SK-N-SH (cell line): Measurements from ENCODE around the gene PNMA6E. TPM values are rescaled to one million over a fixed set of nuclear protein-coding genes. Genes with fewer than 3 reads are reported as not detected.

Source experiments
- CHD2 ChIP-seq: fragments of 150-350 bp; IDR thresholded peaks from 2 replicates; pipeline ENCODE4 v1.6.1; 2018; ENCODE audit warnings: low read length; ENCODE audit not compliant: partially characterized antibody
- EZH2phosphoT487 ChIP-seq: fragments of 200-600 bp; sonication (generic); IDR thresholded peaks from 2 replicates; pipeline ENCODE4 v1.6.1; 2017; ENCODE audit warnings: low read depth, mixed run types, mild to moderate bottlenecking, antibody characterized with exemption, moderate library complexity, borderline replicate concordance
- GABPA ChIP-seq: IDR thresholded peaks from 2 replicates; pipeline ENCODE4 v1.4.0; 2012; ENCODE audit warnings: low read depth, mild to moderate bottlenecking
- RAD21 ChIP-seq: IDR thresholded peaks from 2 replicates; pipeline ENCODE4 v1.6.1; 2012; ENCODE audit warnings: mild to moderate bottlenecking, low read length
- RCOR1 ChIP-seq: fragments of 150-350 bp; IDR thresholded peaks from 2 replicates; pipeline ENCODE4 v1.6.1; 2017; ENCODE audit warnings: antibody characterized with exemption, low read length
- RFX5 ChIP-seq: IDR thresholded peaks from 2 replicates; pipeline ENCODE4 v1.6.1; 2012; ENCODE audit warnings: mild to moderate bottlenecking, improper control_type of control experiment, low read length
- TAF1 ChIP-seq: IDR thresholded peaks from 2 replicates; pipeline ENCODE4 v1.6.1; 2012; ENCODE audit warnings: low read depth, mild to moderate bottlenecking, low read length, moderate library complexity, borderline replicate concordance
- TCF12 ChIP-seq: IDR thresholded peaks from 2 replicates; pipeline ENCODE4 v1.4.0; 2012
- YY1 ChIP-seq: IDR thresholded peaks from 2 replicates; pipeline ENCODE4 v1.4.0; 2012; ENCODE audit warnings: low read depth, mild to moderate bottlenecking
- polyA plus RNA-seq, 3 experiments: library from polyadenylated mRNA; depleted of rRNA; stranded (reverse); fragments of >200 nt; gene quantifications; 2 replicates each; pipeline ENCODE4 v1.2.3, GENCODE V29; 2012
- small RNA-seq, 7 experiments: library from RNA; depleted of rRNA; stranded (forward); fragments of <200 nt; gene quantifications; one replicate each; pipeline ENCODE3, GENCODE V24; 2012
- TF ChIP-seq, protein P1 (sequence below): IDR thresholded peaks from 2 replicates; pipeline ENCODE4 v1.6.1; 2012; ENCODE audit warnings: mild to moderate bottlenecking, low read depth, low read length, moderate library complexity
- TF ChIP-seq, protein P2 (sequence below): IDR thresholded peaks from 2 replicates; pipeline ENCODE4; 2012
- TF ChIP-seq, protein P3 (sequence below): IDR thresholded peaks from 2 replicates; pipeline ENCODE4 v1.4.0; 2012; ENCODE audit warnings: low read depth

The PNMA6E gene
- polyA plus RNA-seq, 1 of the 3 experiments (the other 2 are of a cell fraction): not detected

DNA sequence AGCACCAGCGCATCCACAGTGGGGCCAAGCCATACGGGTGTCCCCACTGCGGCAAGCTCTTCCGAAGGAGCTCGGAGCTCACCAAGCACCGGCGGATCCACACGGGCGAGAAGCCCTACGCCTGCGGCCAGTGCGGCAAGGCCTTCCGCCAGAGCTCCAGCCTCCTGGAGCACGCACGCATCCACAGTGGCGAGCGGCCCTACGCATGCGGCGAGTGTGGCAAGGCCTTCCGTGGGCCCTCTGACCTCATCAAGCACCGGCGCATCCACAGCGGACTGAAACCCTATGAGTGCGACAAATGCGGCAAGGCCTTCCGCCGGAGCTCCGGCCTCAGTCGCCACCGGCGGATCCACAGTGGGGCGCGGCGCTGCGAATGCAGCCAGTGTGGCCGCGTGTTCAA lies 53.6 kb downstream of the PNMA6E start (continued):
- TF ChIP-seq, protein P1, sequence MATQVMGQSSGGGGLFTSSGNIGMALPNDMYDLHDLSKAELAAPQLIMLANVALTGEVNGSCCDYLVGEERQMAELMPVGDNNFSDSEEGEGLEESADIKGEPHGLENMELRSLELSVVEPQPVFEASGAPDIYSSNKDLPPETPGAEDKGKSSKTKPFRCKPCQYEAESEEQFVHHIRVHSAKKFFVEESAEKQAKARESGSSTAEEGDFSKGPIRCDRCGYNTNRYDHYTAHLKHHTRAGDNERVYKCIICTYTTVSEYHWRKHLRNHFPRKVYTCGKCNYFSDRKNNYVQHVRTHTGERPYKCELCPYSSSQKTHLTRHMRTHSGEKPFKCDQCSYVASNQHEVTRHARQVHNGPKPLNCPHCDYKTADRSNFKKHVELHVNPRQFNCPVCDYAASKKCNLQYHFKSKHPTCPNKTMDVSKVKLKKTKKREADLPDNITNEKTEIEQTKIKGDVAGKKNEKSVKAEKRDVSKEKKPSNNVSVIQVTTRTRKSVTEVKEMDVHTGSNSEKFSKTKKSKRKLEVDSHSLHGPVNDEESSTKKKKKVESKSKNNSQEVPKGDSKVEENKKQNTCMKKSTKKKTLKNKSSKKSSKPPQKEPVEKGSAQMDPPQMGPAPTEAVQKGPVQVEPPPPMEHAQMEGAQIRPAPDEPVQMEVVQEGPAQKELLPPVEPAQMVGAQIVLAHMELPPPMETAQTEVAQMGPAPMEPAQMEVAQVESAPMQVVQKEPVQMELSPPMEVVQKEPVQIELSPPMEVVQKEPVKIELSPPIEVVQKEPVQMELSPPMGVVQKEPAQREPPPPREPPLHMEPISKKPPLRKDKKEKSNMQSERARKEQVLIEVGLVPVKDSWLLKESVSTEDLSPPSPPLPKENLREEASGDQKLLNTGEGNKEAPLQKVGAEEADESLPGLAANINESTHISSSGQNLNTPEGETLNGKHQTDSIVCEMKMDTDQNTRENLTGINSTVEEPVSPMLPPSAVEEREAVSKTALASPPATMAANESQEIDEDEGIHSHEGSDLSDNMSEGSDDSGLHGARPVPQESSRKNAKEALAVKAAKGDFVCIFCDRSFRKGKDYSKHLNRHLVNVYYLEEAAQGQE: no peak
- TF ChIP-seq TCF12 (no peak), RCOR1 (no peak), EZH2phosphoT487 (no peak), CHD2 (no peak), RAD21 (no peak), RFX5 (no peak), YY1 (no peak), TAF1 (no peak), GABPA (no peak)
- TF ChIP-seq, protein P2, sequence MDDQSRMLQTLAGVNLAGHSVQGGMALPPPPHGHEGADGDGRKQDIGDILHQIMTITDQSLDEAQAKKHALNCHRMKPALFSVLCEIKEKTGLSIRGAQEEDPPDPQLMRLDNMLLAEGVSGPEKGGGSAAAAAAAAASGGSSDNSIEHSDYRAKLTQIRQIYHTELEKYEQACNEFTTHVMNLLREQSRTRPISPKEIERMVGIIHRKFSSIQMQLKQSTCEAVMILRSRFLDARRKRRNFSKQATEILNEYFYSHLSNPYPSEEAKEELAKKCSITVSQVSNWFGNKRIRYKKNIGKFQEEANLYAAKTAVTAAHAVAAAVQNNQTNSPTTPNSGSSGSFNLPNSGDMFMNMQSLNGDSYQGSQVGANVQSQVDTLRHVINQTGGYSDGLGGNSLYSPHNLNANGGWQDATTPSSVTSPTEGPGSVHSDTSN: no peak
- TF ChIP-seq, protein P3, sequence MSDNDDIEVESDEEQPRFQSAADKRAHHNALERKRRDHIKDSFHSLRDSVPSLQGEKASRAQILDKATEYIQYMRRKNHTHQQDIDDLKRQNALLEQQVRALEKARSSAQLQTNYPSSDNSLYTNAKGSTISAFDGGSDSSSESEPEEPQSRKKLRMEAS: no peak

Small RNA genes within 50 kb of the gene (small RNA-seq; reads per million reads assigned to genes)
- 0 reads per million in 7 experiments for gene AC152007.1
- 0 reads per million in 7 experiments for gene RN7SL667P

Other genes starting within 250 kb of the PNMA6E start
- gene MAGEA1, start 222.1 kb downstream of the PNMA6E start, polyA plus RNA-seq (2012; rRNA removed): 3.0 and 3.8 TPM in 2 replicates
- gene PNMA6F, start 79.6 kb downstream of the PNMA6E start, polyA plus RNA-seq (2012; rRNA removed): not detected in 2 replicates
- gene ZNF275, start 67.2 kb downstream of the PNMA6E start, polyA plus RNA-seq (2012; rRNA removed): 4.9 and 6.3 TPM in 2 replicates
- 0.28 TPM in 2 replicates for gene ZFP92, start 10.1 kb upstream of the PNMA6E start, polyA plus RNA-seq (2012; rRNA removed)
- gene TREX2, start 44.7 kb upstream of the PNMA6E start, polyA plus RNA-seq (2012; rRNA removed): 0.76 and 0.78 TPM in 2 replicates
- gene HAUS7, start 69.2 kb upstream of the PNMA6E start, polyA plus RNA-seq (2012; rRNA removed): 27.1 and 39.7 TPM in 2 replicates
- gene BGN, start 93.6 kb upstream of the PNMA6E start, polyA plus RNA-seq (2012; rRNA removed): 15.2 and 28.9 TPM in 2 replicates
- 0.16 and 0.18 TPM in 2 replicates for gene ATP2B3, start 116.3 kb upstream of the PNMA6E start, polyA plus RNA-seq (2012; rRNA removed)
- 44.5 and 45.3 TPM in 2 replicates for gene CCNQ, start 197.8 kb upstream of the PNMA6E start, polyA plus RNA-seq (2012; rRNA removed)
- 0.05 and 0.08 TPM in 2 replicates for gene DUSP9, start 245.9 kb upstream of the PNMA6E start, polyA plus RNA-seq (2012; rRNA removed)